CD14-positive monocyte (primary cell): ENCODE results near the gene ST3GAL3. TPM values are rescaled to one million over a fixed set of nuclear protein-coding genes. Genes with fewer than 3 reads are reported as not detected.

Experiments used
- DNase-seq, 3 donors: peaks; one replicate each; pipeline ENCODE4 v3.0.0-alpha.2; 2011 to 2022
- H2AFZ ChIP-seq: 2 replicates; pipeline ENCODE4 v1.6.0; 2012; ENCODE audit warnings: mild to moderate bottlenecking, low read depth, low read length, inconsistent platforms; ENCODE audit not compliant: insufficient read depth, poor library complexity, severe bottlenecking
- H3K27ac ChIP-seq, 2 donors: 1 replicate in 1 of 2; 2 replicates in 1 of 2; pipeline ENCODE4 v1.5.1; 2012 to 2013; ENCODE audit warnings: low read length in 2 of 2, control low read depth in 1 of 2, inconsistent platforms in 1 of 2, low read depth in 1 of 2, mild to moderate bottlenecking in 1 of 2
- H3K27me3 ChIP-seq, 2 donors: one replicate each; pipeline versions ENCODE4 v1.6.0 to v1.6.1; 2011 to 2013; ENCODE audit warnings: low read length in 2 of 2; ENCODE audit not compliant: control insufficient read depth in 2 of 2, insufficient read depth in 2 of 2
- H3K36me3 ChIP-seq, 2 donors: replicated peaks in 1 of 2; 1 replicate in 1 of 2; 2 replicates in 1 of 2; pipeline versions ENCODE4 v1.5.1 to v1.6.1; 2012 to 2013; ENCODE audit warnings: low read length in 2 of 2, control low read depth in 1 of 2, inconsistent platforms in 1 of 2, mild to moderate bottlenecking in 1 of 2; ENCODE audit not compliant: insufficient read depth in 2 of 2, control insufficient read depth in 1 of 2
- H3K4me1 ChIP-seq, 2 donors: 1 replicate in 1 of 2; 2 replicates in 1 of 2; pipeline versions ENCODE4 v1.5.1 to v1.6.1; 2012 to 2013; ENCODE audit warnings: low read length in 2 of 2, control low read depth in 1 of 2, inconsistent platforms in 1 of 2, mild to moderate bottlenecking in 1 of 2, moderate library complexity in 1 of 2; ENCODE audit not compliant: insufficient read depth in 2 of 2, control insufficient read depth in 1 of 2
- H3K4me2 ChIP-seq: replicated peaks from 2 replicates; pipeline ENCODE3; 2012; ENCODE audit warnings: low read length, moderate library complexity, mild to moderate bottlenecking; ENCODE audit not compliant: poor library complexity, severe bottlenecking; ENCODE audit errors: extremely low read depth
- H3K4me3 ChIP-seq, 3 experiments: fragments of 200-600 bp in 1 of 3; sonication (generic) in 1 of 3; replicated peaks in 1 of 3; 1 replicate in 2 of 3; 2 replicates in 1 of 3; pipeline ENCODE4 v1.5.1; 2011 to 2013; ENCODE audit warnings: low read length in 3 of 3, mild to moderate bottlenecking in 3 of 3, control low read depth in 2 of 3, low read depth in 2 of 3, inconsistent platforms in 1 of 3, moderate library complexity in 1 of 3
- H3K79me2 ChIP-seq: 2 replicates; pipeline ENCODE4 v1.6.0; 2012; ENCODE audit warnings: mild to moderate bottlenecking, control low read depth, inconsistent platforms, low read length, moderate library complexity; ENCODE audit not compliant: insufficient read depth
- H3K9ac ChIP-seq: 2 replicates; pipeline ENCODE4 v1.6.0; 2017; ENCODE audit warnings: low read length, mild to moderate bottlenecking; ENCODE audit not compliant: insufficient read depth, poor library complexity, severe bottlenecking
- H3K9me3 ChIP-seq, 2 donors: replicated peaks in 1 of 2; 1 replicate in 1 of 2; 2 replicates in 1 of 2; pipeline versions ENCODE4 v1.5.1 to v1.6.1; 2012 to 2013; ENCODE audit warnings: low read length in 2 of 2, control low read depth in 1 of 2; ENCODE audit not compliant: control insufficient read depth in 1 of 2, insufficient read depth in 1 of 2
- H4K20me1 ChIP-seq: 2 replicates; pipeline ENCODE4 v1.6.0; 2012; ENCODE audit warnings: mild to moderate bottlenecking, low read length, control low read depth, moderate library complexity; ENCODE audit not compliant: insufficient read depth
- H3K27ac Mint-ChIP-seq, 7 donors: one replicate each; pipeline ENCODE4 v1.8.0; 2020; ENCODE audit warnings: mild to moderate bottlenecking in 7 of 7, mixed read lengths in 7 of 7, moderate library complexity in 6 of 7, inconsistent platforms in 2 of 7
- H3K27me3 Mint-ChIP-seq, 3 donors: one replicate each; pipeline ENCODE4 v1.8.0; 2021 to 2022; ENCODE audit warnings: low read depth in 3 of 3, mild to moderate bottlenecking in 3 of 3, mixed read lengths in 3 of 3, moderate library complexity in 3 of 3, inconsistent platforms in 1 of 3
- H3K36me3 Mint-ChIP-seq, 2 donors: one replicate each; pipeline ENCODE4 v1.8.0; 2020; ENCODE audit warnings: mixed read lengths in 2 of 2, inconsistent platforms in 1 of 2, mild to moderate bottlenecking in 1 of 2
- H3K4me1 Mint-ChIP-seq: one replicate; pipeline ENCODE4 v1.8.0; 2020; ENCODE audit warnings: mild to moderate bottlenecking, mixed read lengths
- H3K4me3 Mint-ChIP-seq, 2 donors: one replicate each; pipeline ENCODE4 v1.8.0; 2020; ENCODE audit warnings: mild to moderate bottlenecking in 2 of 2, mixed read lengths in 2 of 2, moderate library complexity in 1 of 2
- H3K9me3 Mint-ChIP-seq, 7 donors: one replicate each; pipeline ENCODE4 v1.8.0; 2020 to 2022; ENCODE audit warnings: mixed read lengths in 7 of 7, mild to moderate bottlenecking in 6 of 7, moderate library complexity in 6 of 7, inconsistent platforms in 2 of 7
- WGBS: methylation state at CpG from one replicate; pipeline ENCODE4 v1.1.5; 2013; ENCODE audit warnings: missing lambda C conversion rate; ENCODE audit not compliant: insufficient coverage; 5-methylcytosine and 5-hydroxymethylcytosine counted together
- intact Hi-C, 2 donors: fragments of 100-400 bp; cut with micrococcal nuclease; formaldehyde crosslinking; loops; one replicate each; pipeline versions ENCODE4 v1.15.0 to v1.15.1; 2023
- polyA plus RNA-seq, 3 donors: library from polyadenylated mRNA; depleted of rRNA in 1 of 3; unstranded in 2 of 3; stranded (reverse) in 1 of 3; fragments of 300-500 nt in 2 of 3; fragments of >200 nt in 1 of 3; fragmentation: Illumina TruSeq in 2 of 3; gene quantifications; 1 replicate in 2 of 3; 2 replicates in 1 of 3; pipeline ENCODE4 v1.2.3, GENCODE V29; 2012 to 2021
- TF ChIP-seq, protein P1 (sequence below): fragments of 200-600 bp; IDR thresholded peaks from one replicate; pipeline ENCODE4 v1.8.0; 2022; ENCODE audit warnings: antibody characterized with exemption, mild to moderate bottlenecking

The ST3GAL3 gene
- polyA plus RNA-seq, 3 donors, result 1.6 to 4.5 (median 2.1) TPM

DNA sequence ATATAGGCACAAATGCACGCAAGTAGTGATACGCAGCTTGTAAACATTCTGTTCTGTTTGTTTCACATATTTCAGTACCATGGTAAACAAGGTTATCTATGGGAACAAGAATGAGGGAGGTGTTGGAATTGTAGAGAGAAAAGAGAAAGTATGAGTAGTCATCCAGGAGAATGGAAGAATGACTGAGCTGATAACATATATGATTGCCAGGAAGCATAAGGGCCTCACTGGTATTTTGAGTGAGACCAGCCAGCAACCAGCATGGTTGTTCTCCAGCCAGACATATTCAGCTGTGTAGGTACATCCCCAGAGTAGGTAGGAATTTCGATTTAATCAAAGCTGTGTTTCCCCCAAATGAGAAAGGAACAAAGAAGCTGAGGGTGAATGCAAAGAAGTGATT lies 167.4 kb downstream of the ST3GAL3 start:
- no peaks in the 10 kb centered on the region for H3K27me3 ChIP-seq
- H3K9ac ChIP-seq, result no peak overlapping the region
- H3K27me3 Mint-ChIP-seq, result peaks cover 0 to 1% (median 0%) of the 10 kb centered on the region in 3 donors
- peaks cover 4 to 5% of the 10 kb centered on the region in 2 donors for H3K4me1 ChIP-seq
- intact Hi-C loops, result loop anchor here in 1 of 2 donors (10.0 kb wide), 1 partner anchor 100 kb away; no protein-coding TSS in a partner anchor
- TF ChIP-seq, protein P1, sequence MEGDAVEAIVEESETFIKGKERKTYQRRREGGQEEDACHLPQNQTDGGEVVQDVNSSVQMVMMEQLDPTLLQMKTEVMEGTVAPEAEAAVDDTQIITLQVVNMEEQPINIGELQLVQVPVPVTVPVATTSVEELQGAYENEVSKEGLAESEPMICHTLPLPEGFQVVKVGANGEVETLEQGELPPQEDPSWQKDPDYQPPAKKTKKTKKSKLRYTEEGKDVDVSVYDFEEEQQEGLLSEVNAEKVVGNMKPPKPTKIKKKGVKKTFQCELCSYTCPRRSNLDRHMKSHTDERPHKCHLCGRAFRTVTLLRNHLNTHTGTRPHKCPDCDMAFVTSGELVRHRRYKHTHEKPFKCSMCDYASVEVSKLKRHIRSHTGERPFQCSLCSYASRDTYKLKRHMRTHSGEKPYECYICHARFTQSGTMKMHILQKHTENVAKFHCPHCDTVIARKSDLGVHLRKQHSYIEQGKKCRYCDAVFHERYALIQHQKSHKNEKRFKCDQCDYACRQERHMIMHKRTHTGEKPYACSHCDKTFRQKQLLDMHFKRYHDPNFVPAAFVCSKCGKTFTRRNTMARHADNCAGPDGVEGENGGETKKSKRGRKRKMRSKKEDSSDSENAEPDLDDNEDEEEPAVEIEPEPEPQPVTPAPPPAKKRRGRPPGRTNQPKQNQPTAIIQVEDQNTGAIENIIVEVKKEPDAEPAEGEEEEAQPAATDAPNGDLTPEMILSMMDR, result no peak
- no peak overlapping the region for H3K27ac ChIP-seq
- no peaks in the 10 kb centered on the region for H3K79me2 ChIP-seq
- H3K4me2 ChIP-seq, result no peak overlapping the region
- peaks cover 3 to 4% of the 10 kb centered on the region in 2 donors for H3K36me3 Mint-ChIP-seq
- H3K27ac Mint-ChIP-seq, result no peak overlapping the region
- H3K4me3 Mint-ChIP-seq, result no peak overlapping the region
- no peaks in the 10 kb centered on the region for H3K9me3 ChIP-seq
- no peak overlapping the region for H3K4me3 ChIP-seq
- no peak overlapping the region for H2AFZ ChIP-seq
- H3K4me1 Mint-ChIP-seq, result peaks cover 4% of the 10 kb centered on the region
- no peak for DNase-seq
- peaks cover 0 to 3% of the 10 kb centered on the region in 2 donors for H3K36me3 ChIP-seq
- H3K9me3 Mint-ChIP-seq, result no peaks in the 10 kb centered on the region
- 96% methylated on average over 2 of the region's 3 CpGs for WGBS
- H4K20me1 ChIP-seq, result no peaks in the 10 kb centered on the region

DNA sequence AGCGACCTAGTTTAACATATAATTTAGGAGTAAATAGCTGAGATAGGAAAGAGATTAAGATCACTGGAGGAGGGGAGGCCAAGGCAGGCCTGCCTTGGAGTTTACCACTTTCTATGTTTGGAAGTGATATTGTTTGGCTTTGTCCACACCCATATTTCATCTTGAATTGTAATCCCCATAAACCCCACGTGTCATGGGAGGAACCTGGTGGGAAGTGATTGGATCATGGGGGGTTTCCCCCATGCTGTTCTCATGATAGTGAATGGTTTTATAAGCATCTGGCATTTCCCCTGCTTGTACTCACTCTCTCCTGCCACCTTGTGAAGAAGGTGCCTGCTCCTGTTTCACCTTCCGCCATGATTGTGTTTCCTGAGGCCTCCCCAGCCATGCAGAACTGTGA lies 168.0 kb downstream of the ST3GAL3 start:
- H3K79me2 ChIP-seq, result no peaks in the 10 kb centered on the region
- H3K36me3 Mint-ChIP-seq, result peaks cover 3 to 4% of the 10 kb centered on the region in 2 donors
- 100% methylated on average over 1 of the region's 3 CpGs for WGBS
- peaks cover 0 to 1% (median 0%) of the 10 kb centered on the region in 3 donors for H3K27me3 Mint-ChIP-seq
- intact Hi-C loops, result loop anchor here in 1 of 2 donors (10.0 kb wide), 1 partner anchor 101 kb away; no protein-coding TSS in a partner anchor
- H3K9ac ChIP-seq, result no peak overlapping the region
- no peak overlapping the region for H3K4me2 ChIP-seq
- H4K20me1 ChIP-seq, result no peaks in the 10 kb centered on the region
- no peak overlapping the region for H3K4me3 ChIP-seq
- H3K27ac ChIP-seq, result no peak overlapping the region
- peaks cover 2 to 6% of the 10 kb centered on the region in 2 donors for H3K36me3 ChIP-seq
- H3K27me3 ChIP-seq, result no peaks in the 10 kb centered on the region
- TF ChIP-seq, protein P1, result no peak
- DNase-seq, result peak in 1 of 3 donors; percentile 41
- H3K4me1 ChIP-seq, result peaks cover 4 to 5% of the 10 kb centered on the region in 2 donors
- H3K4me3 Mint-ChIP-seq, result no peak overlapping the region
- no peak overlapping the region for H3K27ac Mint-ChIP-seq
- peaks cover 3% of the 10 kb centered on the region for H3K4me1 Mint-ChIP-seq
- no peaks in the 10 kb centered on the region for H3K9me3 ChIP-seq
- no peak overlapping the region for H2AFZ ChIP-seq
- no peaks in the 10 kb centered on the region for H3K9me3 Mint-ChIP-seq
